Neural progenitor cell (in vitro differentiated cells): ENCODE results near the gene ARHGAP26. TPM values are rescaled to one million over a fixed set of nuclear protein-coding genes. Genes with fewer than 3 reads are reported as not detected.

ENCODE experiments used
- DNase-seq: peaks from one replicate; pipeline ENCODE4 v3.0.0-alpha.2; 2016; ENCODE audit warnings: low spot score
- H2AFZ ChIP-seq: fragments of 200-600 bp; sonication (generic); replicated peaks from 2 replicates; pipeline ENCODE4 v1.6.1; 2016; ENCODE audit warnings: antibody characterized with exemption
- H3F3A ChIP-seq: fragments of 200-600 bp; sonication (generic); 2 replicates; pipeline ENCODE4 v1.6.1; 2016; ENCODE audit warnings: antibody characterized with exemption, low read depth
- H3K27ac ChIP-seq: fragments of 200-600 bp; sonication (generic); 2 replicates; pipeline ENCODE4 v1.5.1; 2016; ENCODE audit warnings: mild to moderate bottlenecking
- H3K27me3 ChIP-seq: fragments of 200-600 bp; sonication (generic); 2 replicates; pipeline ENCODE4 v1.6.1; 2016; ENCODE audit warnings: mild to moderate bottlenecking, moderate library complexity
- H3K36me3 ChIP-seq: fragments of 200-600 bp; sonication (generic); 2 replicates; pipeline ENCODE4 v1.5.1; 2016
- H3K4me1 ChIP-seq: fragments of 200-600 bp; sonication (generic); 2 replicates; pipeline ENCODE4 v1.6.1; 2016; ENCODE audit warnings: mixed run types
- H3K4me2 ChIP-seq: fragments of 200-600 bp; sonication (generic); 2 replicates; pipeline ENCODE4 v1.6.1; 2016
- H3K4me3 ChIP-seq: fragments of 200-600 bp; sonication (generic); 2 replicates; pipeline ENCODE4 v1.5.1; 2016
- H3K79me2 ChIP-seq: fragments of 200-600 bp; sonication (generic); 2 replicates; pipeline ENCODE4 v1.6.1; 2016; ENCODE audit warnings: low read depth
- H3K9ac ChIP-seq: fragments of 200-600 bp; sonication (generic); 2 replicates; pipeline ENCODE4 v1.6.1; 2016
- H3K9me3 ChIP-seq: fragments of 200-600 bp; sonication (generic); 2 replicates; pipeline ENCODE4 v1.5.1; 2016; ENCODE audit warnings: low read depth
- H4K20me1 ChIP-seq: fragments of 200-600 bp; sonication (generic); 2 replicates; pipeline ENCODE4 v1.6.1; 2016; ENCODE audit warnings: low read depth
- H3K27ac Mint-ChIP-seq: 3 replicates; pipeline ENCODE4 v1.8.0; 2021; ENCODE audit warnings: mixed read lengths
- H3K27me3 Mint-ChIP-seq: 2 replicates; pipeline ENCODE4 v1.8.0; 2022; ENCODE audit warnings: low read depth, mild to moderate bottlenecking, inconsistent platforms, moderate library complexity, mixed read lengths; ENCODE audit not compliant: insufficient read depth
- H3K36me3 Mint-ChIP-seq: 3 replicates; pipeline ENCODE4 v1.8.0; 2021; ENCODE audit warnings: mixed read lengths
- H3K4me1 Mint-ChIP-seq: 3 replicates; pipeline ENCODE4 v1.8.0; 2021; ENCODE audit warnings: mixed read lengths
- H3K4me3 Mint-ChIP-seq: 3 replicates; pipeline ENCODE4 v1.8.0; 2021; ENCODE audit warnings: mild to moderate bottlenecking, moderate library complexity, mixed read lengths
- H3K9me3 Mint-ChIP-seq: 3 replicates; pipeline ENCODE4 v1.8.0; 2020; ENCODE audit warnings: mixed read lengths
- CTCF ChIP-seq: fragments of 200-600 bp; sonication (generic); IDR thresholded peaks from 2 replicates; pipeline ENCODE4 v1.5.1; 2017; ENCODE audit warnings: antibody characterized with exemption, mild to moderate bottlenecking
- EZH2 ChIP-seq: fragments of 200-600 bp; sonication (generic); IDR thresholded peaks from 2 replicates; pipeline ENCODE4 v1.6.1; 2017; ENCODE audit warnings: antibody characterized with exemption, mild to moderate bottlenecking, moderate library complexity
- EZH2phosphoT487 ChIP-seq: fragments of 200-600 bp; sonication (generic); IDR thresholded peaks from 2 replicates; pipeline ENCODE4 v1.6.1; 2017; ENCODE audit warnings: antibody characterized with exemption
- total RNA-seq: library from RNA; depleted of rRNA; stranded (reverse); fragments of >200 nt; gene quantifications from 2 replicates; pipeline ENCODE4 v1.2.3, GENCODE V29; 2015; ENCODE audit warnings: low replicate concordance

ARHGAP26 gene
- total RNA-seq, 1 donor from 2014 or later: 7.0 TPM

GRCh38 chr5:143143973-143144372 lies 373.8 kb downstream of the ARHGAP26 start:
- H2AFZ ChIP-seq: no peak overlapping the region
- no peaks in the 10 kb centered on the region for H3K36me3 ChIP-seq
- H3K9me3 ChIP-seq: no peaks in the 10 kb centered on the region
- Mint-ChIP-seq H3K9me3 (no peaks in the 10 kb centered on the region), H3K4me1 (no peaks in the 10 kb centered on the region), H3K27ac (no peak overlapping the region), H3K4me3 (no peak overlapping the region), H3K27me3 (no peaks in the 10 kb centered on the region), H3K36me3 (peaks cover 6% of the 10 kb centered on the region)
- H3K4me3 ChIP-seq: no peak overlapping the region
- TF ChIP-seq EZH2phosphoT487 (no peak), CTCF (no peak), EZH2 (no peak)
- H3K9ac ChIP-seq: no peak overlapping the region
- no peak for DNase-seq
- H4K20me1 ChIP-seq: no peaks in the 10 kb centered on the region
- H3K4me1 ChIP-seq: no peaks in the 10 kb centered on the region
- H3F3A ChIP-seq: no peaks in the 10 kb centered on the region
- no peaks in the 10 kb centered on the region for H3K27me3 ChIP-seq
- no peak overlapping the region for H3K27ac ChIP-seq
- no peak overlapping the region for H3K4me2 ChIP-seq
- H3K79me2 ChIP-seq: no peaks in the 10 kb centered on the region

GRCh38 chr5:143145243-143146160 lies 375.3 kb downstream of the ARHGAP26 start:
- no peaks in the 10 kb centered on the region for H3K79me2 ChIP-seq
- H2AFZ ChIP-seq: no peak overlapping the region
- no peak overlapping the region for H3K9ac ChIP-seq
- Mint-ChIP-seq H3K4me1 (no peaks in the 10 kb centered on the region), H3K27ac (no peak overlapping the region), H3K9me3 (no peaks in the 10 kb centered on the region), H3K27me3 (no peaks in the 10 kb centered on the region), H3K36me3 (peaks cover 6% of the 10 kb centered on the region), H3K4me3 (no peak overlapping the region)
- H3K4me3 ChIP-seq: no peak overlapping the region
- H3K4me2 ChIP-seq: no peak overlapping the region
- no peaks in the 10 kb centered on the region for H3K4me1 ChIP-seq
- H3F3A ChIP-seq: no peaks in the 10 kb centered on the region
- H3K27ac ChIP-seq: no peak overlapping the region
- H3K36me3 ChIP-seq: no peaks in the 10 kb centered on the region
- no peak for DNase-seq
- H4K20me1 ChIP-seq: no peaks in the 10 kb centered on the region
- H3K27me3 ChIP-seq: no peaks in the 10 kb centered on the region
- TF ChIP-seq EZH2: no peak
- no peak for TF ChIP-seq CTCF
- no peaks in the 10 kb centered on the region for H3K9me3 ChIP-seq

- TF ChIP-seq EZH2phosphoT487 (no peak), CTCF (no peak), EZH2 (no peak)
These were observed 376.0 kb downstream of the ARHGAP26 start for GRCh38 chr5:143146161-143146560.

More at GRCh38 chr5:143146161-143146560, 376.0 kb downstream of the ARHGAP26 start:
- Mint-ChIP-seq H3K4me3 (no peak overlapping the region), H3K27me3 (no peaks in the 10 kb centered on the region), H3K36me3 (peaks cover 6% of the 10 kb centered on the region), H3K27ac (no peak overlapping the region), H3K4me1 (no peaks in the 10 kb centered on the region), H3K9me3 (no peaks in the 10 kb centered on the region)
- H3K9ac ChIP-seq: no peak overlapping the region
- H4K20me1 ChIP-seq: no peaks in the 10 kb centered on the region
- no peak overlapping the region for H3K4me2 ChIP-seq
- no peaks in the 10 kb centered on the region for H3F3A ChIP-seq
- H3K36me3 ChIP-seq: no peaks in the 10 kb centered on the region
- DNase-seq: no peak
- no peak overlapping the region for H3K27ac ChIP-seq
- no peaks in the 10 kb centered on the region for H3K27me3 ChIP-seq
- H3K9me3 ChIP-seq: no peaks in the 10 kb centered on the region
- H3K4me3 ChIP-seq: no peak overlapping the region
- H3K79me2 ChIP-seq: no peaks in the 10 kb centered on the region
- no peak overlapping the region for H2AFZ ChIP-seq
- H3K4me1 ChIP-seq: no peaks in the 10 kb centered on the region
